HepG2 (cell line): ENCODE data around the gene POLG2. TPM values are rescaled to one million over a fixed set of nuclear protein-coding genes. Genes with fewer than 3 reads are reported as not detected.

Experiments used
- ATF7-NPFF ChIP-seq: sonication (generic); formaldehyde crosslinking; IDR thresholded peaks from 2 replicates; pipeline ENCODE4 v1.8.1; 2023; ENCODE audit warnings: mild to moderate bottlenecking, low read depth, missing genetic modification reagents, moderate library complexity
- ELK4 ChIP-seq: sonication (generic); formaldehyde crosslinking; IDR thresholded peaks from 2 replicates; pipeline ENCODE4 v1.9.0; 2021; ENCODE audit warnings: missing genetic modification reagents, borderline replicate concordance
- GATAD1 ChIP-seq: IDR thresholded peaks from 2 replicates; pipeline ENCODE4 v1.6.1; 2016; ENCODE audit warnings: missing genetic modification reagents, missing compliant biosample characterization
- GLI4 ChIP-seq: sonication (generic); formaldehyde crosslinking; IDR thresholded peaks from 2 replicates; pipeline ENCODE4 v1.5.1; 2020; ENCODE audit warnings: missing genetic modification reagents, mild to moderate bottlenecking, moderate library complexity, borderline replicate concordance
- KAT7 ChIP-seq: IDR thresholded peaks from 2 replicates; pipeline ENCODE4 v1.6.1; 2018; ENCODE audit warnings: borderline replicate concordance, missing compliant biosample characterization
- MAF1 ChIP-seq: sonication (generic); formaldehyde crosslinking; IDR thresholded peaks from 2 replicates; pipeline ENCODE4 v1.5.0; 2020; ENCODE audit warnings: missing genetic modification reagents, borderline replicate concordance
- MBNL3 ChIP-seq: fragments of 250-450 bp; sonication (Bioruptor Pico); conservative IDR thresholded peaks from 2 replicates; pipeline ENCODE4 v1.8.0; 2022; ENCODE audit warnings: mild to moderate bottlenecking, inconsistent platforms
- MIXL1 ChIP-seq: IDR thresholded peaks from 2 replicates; pipeline ENCODE4 v1.6.1; 2016
- PAXIP1 ChIP-seq: sonication (generic); formaldehyde crosslinking; conservative IDR thresholded peaks from 2 replicates; pipeline ENCODE4 v1.4.0; 2020; ENCODE audit warnings: mild to moderate bottlenecking, missing genetic modification reagents, moderate library complexity
- TCF12 ChIP-seq, 2 experiments: fragments of 450-650 bp in 1 of 2; sonication (generic) in 1 of 2; formaldehyde crosslinking in 1 of 2; IDR thresholded peaks; 2 replicates each; pipeline versions ENCODE4 v1.6.1 to v1.8.0; 2017 to 2022; ENCODE audit warnings: antibody characterized with exemption in 1 of 2, mild to moderate bottlenecking in 1 of 2, missing genetic modification reagents in 1 of 2, moderate library complexity in 1 of 2
- ZBTB42 ChIP-seq: sonication (generic); formaldehyde crosslinking; IDR thresholded peaks from 2 replicates; pipeline ENCODE4 v1.5.0; 2020; ENCODE audit warnings: mild to moderate bottlenecking, missing genetic modification reagents
- ZMAT3 ChIP-seq: sonication (generic); formaldehyde crosslinking; conservative IDR thresholded peaks from 2 replicates; pipeline ENCODE4 v1.7.0; 2021; ENCODE audit warnings: missing genetic modification reagents
- ZMAT5 ChIP-seq: sonication (generic); formaldehyde crosslinking; IDR thresholded peaks from 2 replicates; pipeline ENCODE4 v1.5.0; 2020; ENCODE audit warnings: mild to moderate bottlenecking, low read depth, missing genetic modification reagents, borderline replicate concordance
- ZNF430 ChIP-seq: sonication (generic); formaldehyde crosslinking; IDR thresholded peaks from 2 replicates; pipeline ENCODE4 v1.9.0; 2021; ENCODE audit warnings: mild to moderate bottlenecking, missing genetic modification reagents
- ZNF556 ChIP-seq: sonication (generic); formaldehyde crosslinking; IDR thresholded peaks from 2 replicates; pipeline ENCODE4 v1.4.0; 2020; ENCODE audit warnings: mild to moderate bottlenecking, missing genetic modification reagents, borderline replicate concordance
- ZNF607 ChIP-seq: sonication (generic); formaldehyde crosslinking; IDR thresholded peaks from 2 replicates; pipeline ENCODE4 v1.5.1; 2020; ENCODE audit warnings: missing genetic modification reagents, mild to moderate bottlenecking, borderline replicate concordance
- ZSCAN30 ChIP-seq: sonication (generic); formaldehyde crosslinking; IDR thresholded peaks from 2 replicates; pipeline ENCODE4 v1.5.0; 2020; ENCODE audit warnings: mild to moderate bottlenecking, missing genetic modification reagents
- polyA plus RNA-seq, 8 experiments: library from polyadenylated mRNA; depleted of rRNA in 3 of 8; stranded (reverse) in 7 of 8; unstranded in 1 of 8; fragments of >200 nt; fragmentation: Illumina TruSeq in 4 of 8; extraction: Trizol in 4 of 8; gene quantifications; 2 replicates each; pipeline versions ENCODE4 v1.2.1 to v1.2.3, GENCODE V29; 2011 to 2016; ENCODE audit warnings: low read depth in 4 of 8, missing spikeins in 1 of 8, mixed read lengths in 1 of 8; ENCODE audit not compliant: insufficient read depth in 1 of 8
- total RNA-seq, 5 experiments: library from RNA; depleted of rRNA; stranded (reverse); fragments of >200 nt; fragmentation: Illumina TruSeq; extraction: Trizol; gene quantifications; 2 replicates each; pipeline ENCODE4 v1.2.3, GENCODE V29; 2016; ENCODE audit warnings: low read depth in 1 of 5

POLG2 gene
- total and polyA plus RNA-seq, 2 of the 13 experiments (the other 11 are each of a cell fraction or from before 2014, with no cell fraction given), result 21.1 to 25.5 TPM

GRCh38 chr17:64506576-64507412 is 9.9 kb upstream of the POLG2 start, which contains the start of gene CEP95 (continued):
- TF ChIP-seq ZNF430 (CRISPR knock-in tag), result peak; percentile 98
- TF ChIP-seq TCF12 (IDR thresholded peaks at IDR 0.05), result no peak
- TF ChIP-seq TCF12 (CRISPR knock-in tag; IDR thresholded peaks at IDR 0.05), result peak; percentile 89; the same call in 1 of the 2 replicates
- TF ChIP-seq GATAD1 (CRISPR knock-in tag), result peak; percentile 88
- no peak; the same call in 1 of the 2 replicates for TF ChIP-seq ZMAT5
- peak; percentile 93 for TF ChIP-seq ZNF556 (CRISPR knock-in tag)
- 0 out of 2 replicates have a peak, but pooled peaks have one; percentile 74 for TF ChIP-seq GLI4
- TF ChIP-seq KAT7, result peak; percentile 45
- no peak for TF ChIP-seq MIXL1 (CRISPR knock-in tag)
- peak; percentile 78 for TF ChIP-seq PAXIP1 (CRISPR knock-in tag)
- peak; percentile 84; the same call in 1 of the 2 replicates for TF ChIP-seq ZSCAN30 (CRISPR knock-in tag)
- no peak for TF ChIP-seq MBNL3
- peak; percentile 65; the same call in 1 of the 2 replicates for TF ChIP-seq MAF1 (CRISPR knock-in tag)
- 0 out of 2 replicates have a peak, but pooled peaks have one; percentile 60 for TF ChIP-seq ZBTB42 (CRISPR knock-in tag)
- peak; percentile 96 for TF ChIP-seq ZNF607 (CRISPR knock-in tag)
- no peak; the same call in 1 of the 2 replicates for TF ChIP-seq ELK4 (CRISPR knock-in tag)
- peak; percentile 92 for TF ChIP-seq ATF7-NPFF
- peak; percentile 80; the same call in 1 of the 2 replicates for TF ChIP-seq ZMAT3 (CRISPR knock-in tag)
